Epithelial cell of prostate (primary cell): ENCODE data around the gene LYPD4.

ENCODE experiments used
- DNase-seq: peaks from one replicate; pipeline ENCODE4 v3.0.0-alpha.2; 2011; ENCODE audit warnings: low read depth, low spot score
- H3K27ac ChIP-seq: fragments of 450-650 bp; 2 replicates; pipeline ENCODE4 v1.5.1; 2017; ENCODE audit warnings: mild to moderate bottlenecking

The LYPD4 gene

GRCh38 chr19:41844601-41845000 is at the start of gene LYPD4:
Gene LYPD4 (minus strand): TSS chr19:41844683. CDS start chr19:41839285, 5,398 bp downstream.
- no peak within 1 kb of the TSS for H3K27ac ChIP-seq
- DNase-seq, result no peak

- H3K27ac ChIP-seq, result no peak overlapping the region
- DNase-seq, result no peak
These were observed 49.4 kb upstream of the LYPD4 start for GRCh38 chr19:41893899-41894298.

GRCh38 chr19:41892173-41892902 is 47.9 kb upstream of the LYPD4 start:
- DNase-seq, result no peak
- no peak overlapping the region for H3K27ac ChIP-seq

GRCh38 chr19:41890936-41891335 is 46.5 kb upstream of the LYPD4 start:
- no peak overlapping the region for H3K27ac ChIP-seq
- no peak for DNase-seq

GRCh38 chr19:41889896-41890295 is 45.4 kb upstream of the LYPD4 start:
- DNase-seq, result no peak
- H3K27ac ChIP-seq, result no peak overlapping the region

GRCh38 chr19:41888926-41889325 is 44.4 kb upstream of the LYPD4 start:
- DNase-seq, result no peak
- H3K27ac ChIP-seq, result peak overlapping the region; percentile 96

- peak; percentile 87 for DNase-seq
- H3K27ac ChIP-seq, result peak overlapping the region; percentile 96
These were observed 43.4 kb upstream of the LYPD4 start for GRCh38 chr19:41887711-41888382.

- H3K27ac ChIP-seq, result peak overlapping the region; percentile 96
- DNase-seq, result no peak
These were observed 42.6 kb upstream of the LYPD4 start for GRCh38 chr19:41886761-41887710.

GRCh38 chr19:41883821-41884733 is 39.6 kb upstream of the LYPD4 start:
- peak; percentile 89 for DNase-seq
- peak overlapping the region; percentile 96 for H3K27ac ChIP-seq

GRCh38 chr19:41883463-41883820 is 39.0 kb upstream of the LYPD4 start:
- peak overlapping the region; percentile 96 for H3K27ac ChIP-seq
- DNase-seq, result no peak

GRCh38 chr19:41882568-41883462 is 38.3 kb upstream of the LYPD4 start, which contains the start of gene ARHGEF1:
Gene ARHGEF1 (plus strand): TSS chr19:41883184. CDS start chr19:41888083, 4,899 bp downstream.
- H3K27ac ChIP-seq, result peak within 1 kb of the TSS; percentile 96
- no peak for DNase-seq

GRCh38 chr19:41880329-41880708 is 35.8 kb upstream of the LYPD4 start:
- H3K27ac ChIP-seq, result no peak overlapping the region
- DNase-seq, result no peak

GRCh38 chr19:41879670-41880328 is 35.3 kb upstream of the LYPD4 start:
- DNase-seq, result no peak
- H3K27ac ChIP-seq, result no peak overlapping the region

GRCh38 chr19:41879080-41879479 is 34.6 kb upstream of the LYPD4 start:
- no peak overlapping the region for H3K27ac ChIP-seq
- DNase-seq, result no peak

- no peak for DNase-seq
- no peak overlapping the region for H3K27ac ChIP-seq
These were observed 33.7 kb upstream of the LYPD4 start for GRCh38 chr19:41877916-41878905.

- DNase-seq, result no peak
- no peak within 1 kb of the TSS for H3K27ac ChIP-seq
These were observed 32.7 kb upstream of the LYPD4 start, which contains the start of gene CD79A for GRCh38 chr19:41876847-41877832. Gene CD79A (plus strand): TSS chr19:41877279. CDS start chr19:41877305, 26 bp downstream.
